Ascending aorta (tissue), 2 donors: Measurements from ENCODE around the gene OLFM3. TPM values are rescaled to one million over a fixed set of nuclear protein-coding genes. Genes with fewer than 3 reads are reported as not detected.

Experiments
- DNase-seq, 2 donors: peaks; one replicate each; pipeline ENCODE4 v3.0.0-alpha.2; 2019; ENCODE audit warnings: low spot score in 2 of 2
- H3K27ac ChIP-seq, 2 donors: fragments of 200-600 bp; sonication (generic); one replicate each; pipeline ENCODE4 v1.5.1; 2016 to 2017; ENCODE audit warnings: mild to moderate bottlenecking in 1 of 2
- H3K27me3 ChIP-seq: fragments of 200-600 bp; sonication (generic); one replicate; pipeline ENCODE4 v1.5.1; 2017
- H3K36me3 ChIP-seq, 2 donors: fragments of 200-600 bp; sonication (generic); one replicate each; pipeline ENCODE4 v1.5.1; 2016
- H3K4me1 ChIP-seq, 2 donors: fragments of 200-600 bp; sonication (generic); one replicate each; pipeline ENCODE4 v1.5.1; 2016 to 2017; ENCODE audit warnings: mild to moderate bottlenecking in 1 of 2
- H3K4me3 ChIP-seq, 2 donors: fragments of 200-600 bp; sonication (generic); one replicate each; pipeline ENCODE4 v1.5.1; 2016 to 2017; ENCODE audit warnings: mild to moderate bottlenecking in 1 of 2
- H3K9me3 ChIP-seq, 2 donors: fragments of 200-600 bp; sonication (generic); one replicate each; pipeline ENCODE4 v1.5.1; 2016
- intact Hi-C: fragments of 100-400 bp; cut with DNase I; formaldehyde crosslinking; loops from one replicate; pipeline ENCODE4 v1.15.1; 2023
- total RNA-seq: library from RNA; depleted of rRNA; stranded (reverse); fragments of >200 nt; gene quantifications from one replicate; pipeline ENCODE4 v1.1.0, GENCODE V29; 2016
- TF ChIP-seq, protein P1 (sequence below), 3 experiments: fragments of 200-600 bp in 2 of 3; fragments of 450-650 bp in 1 of 3; sonication (generic) in 2 of 3; IDR thresholded peaks; one replicate each; pipeline ENCODE4 v1.5.1; 2016 to 2019; ENCODE audit warnings: antibody characterized with exemption in 3 of 3, mild to moderate bottlenecking in 1 of 3, moderate library complexity in 1 of 3

OLFM3 gene
- total RNA-seq, 1 donor from 2014 or later: not detected

DNA sequence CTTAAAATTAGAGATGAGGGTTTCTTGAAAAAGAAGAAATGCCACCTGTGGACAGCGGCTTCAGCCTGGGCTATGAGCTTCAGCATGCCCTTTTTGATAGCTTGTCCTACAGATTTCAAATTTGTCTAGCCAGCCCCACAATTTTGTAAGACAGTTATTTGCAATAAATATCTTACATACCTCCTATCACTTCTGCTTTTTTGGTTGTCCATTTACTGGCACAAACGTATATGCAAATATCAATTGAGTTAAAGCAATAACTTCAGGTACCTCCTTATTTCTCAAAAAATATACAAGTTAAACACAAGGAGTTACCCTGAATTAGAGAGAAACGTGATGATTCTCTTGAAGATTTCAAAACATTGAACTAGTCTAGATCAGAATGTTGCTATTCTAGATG, 53.5 kb downstream of the OLFM3 start:
- TF ChIP-seq, protein P1, sequence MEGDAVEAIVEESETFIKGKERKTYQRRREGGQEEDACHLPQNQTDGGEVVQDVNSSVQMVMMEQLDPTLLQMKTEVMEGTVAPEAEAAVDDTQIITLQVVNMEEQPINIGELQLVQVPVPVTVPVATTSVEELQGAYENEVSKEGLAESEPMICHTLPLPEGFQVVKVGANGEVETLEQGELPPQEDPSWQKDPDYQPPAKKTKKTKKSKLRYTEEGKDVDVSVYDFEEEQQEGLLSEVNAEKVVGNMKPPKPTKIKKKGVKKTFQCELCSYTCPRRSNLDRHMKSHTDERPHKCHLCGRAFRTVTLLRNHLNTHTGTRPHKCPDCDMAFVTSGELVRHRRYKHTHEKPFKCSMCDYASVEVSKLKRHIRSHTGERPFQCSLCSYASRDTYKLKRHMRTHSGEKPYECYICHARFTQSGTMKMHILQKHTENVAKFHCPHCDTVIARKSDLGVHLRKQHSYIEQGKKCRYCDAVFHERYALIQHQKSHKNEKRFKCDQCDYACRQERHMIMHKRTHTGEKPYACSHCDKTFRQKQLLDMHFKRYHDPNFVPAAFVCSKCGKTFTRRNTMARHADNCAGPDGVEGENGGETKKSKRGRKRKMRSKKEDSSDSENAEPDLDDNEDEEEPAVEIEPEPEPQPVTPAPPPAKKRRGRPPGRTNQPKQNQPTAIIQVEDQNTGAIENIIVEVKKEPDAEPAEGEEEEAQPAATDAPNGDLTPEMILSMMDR (IDR thresholded peaks at IDR 0.05): no peak

DNA sequence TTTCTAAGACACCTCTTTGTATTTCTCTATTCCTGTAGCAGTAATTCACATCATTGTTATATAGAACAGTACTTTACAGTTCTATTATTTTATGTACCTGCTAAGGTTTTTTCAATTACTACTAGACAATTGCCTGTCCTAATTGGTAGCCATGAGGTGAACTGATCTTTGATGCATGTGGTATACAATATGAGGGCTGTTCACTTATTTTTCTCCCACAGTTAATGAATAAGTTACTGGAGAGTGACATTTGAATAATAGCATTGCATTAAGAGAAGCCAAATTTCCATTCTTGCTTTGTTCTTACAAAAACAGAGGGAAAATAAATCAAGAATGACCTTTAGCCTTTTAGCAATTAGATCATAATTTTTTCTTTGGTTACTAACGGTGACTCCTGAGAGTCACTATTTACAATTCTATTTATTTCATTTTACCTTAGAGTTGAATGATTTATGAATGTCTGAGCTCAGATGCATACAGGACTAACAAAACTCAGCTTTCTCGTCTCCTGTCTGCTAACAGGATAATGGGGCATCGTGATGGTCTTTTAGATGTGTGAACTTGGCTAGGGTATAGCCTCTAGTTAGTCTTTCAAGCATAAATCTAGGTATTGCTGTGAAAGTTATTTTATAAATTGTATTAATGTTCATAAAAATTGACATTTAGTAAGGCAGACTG, 54.1 kb downstream of the OLFM3 start:
- intact Hi-C loops: no loop called here
- Histone ChIP-seq H3K27me3 (no peaks in the 10 kb centered on the region), H3K4me3 (no peak overlapping the region), H3K9me3 (no peaks in the 10 kb centered on the region), H3K27ac (no peak overlapping the region), H3K4me1 (no peaks in the 10 kb centered on the region), H3K36me3 (no peaks in the 10 kb centered on the region)
- TF ChIP-seq, protein P1 (IDR thresholded peaks at IDR 0.05): no peak
- no peak for DNase-seq

More for the DNA sequence above, 53.5 kb downstream of the OLFM3 start:
- Histone ChIP-seq H3K36me3 (no peaks in the 10 kb centered on the region), H3K4me1 (no peaks in the 10 kb centered on the region), H3K9me3 (no peaks in the 10 kb centered on the region), H3K4me3 (no peak overlapping the region), H3K27me3 (no peaks in the 10 kb centered on the region), H3K27ac (no peak overlapping the region)
- no peak for DNase-seq
- intact Hi-C loops: no loop called here

DNA sequence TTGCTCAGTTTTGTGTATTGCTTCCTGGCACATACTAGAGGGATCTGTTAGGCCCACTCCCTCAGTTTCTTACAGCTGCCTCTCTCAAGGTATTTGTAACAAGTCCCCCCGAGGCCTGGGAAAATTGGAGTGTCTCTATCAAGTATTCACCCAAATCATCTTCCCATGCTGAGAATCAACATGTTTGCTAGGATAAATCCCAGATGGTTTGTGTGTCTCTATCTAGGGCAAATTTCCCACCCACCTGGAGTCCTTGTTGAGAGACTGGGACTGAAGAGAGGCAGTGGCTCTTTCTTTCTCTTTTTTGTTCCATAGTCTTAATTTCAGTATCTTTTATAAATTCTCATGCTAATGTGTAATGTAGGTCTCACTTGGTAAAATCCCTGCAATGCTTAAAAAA, 58.0 kb downstream of the OLFM3 start:
- no peak overlapping the region for H3K4me3 ChIP-seq
- no peak for DNase-seq
- no peaks in the 10 kb centered on the region for H3K4me1 ChIP-seq
- H3K27ac ChIP-seq: no peak overlapping the region
- H3K36me3 ChIP-seq: no peaks in the 10 kb centered on the region
- no peaks in the 10 kb centered on the region for H3K27me3 ChIP-seq
- TF ChIP-seq, protein P1 (IDR thresholded peaks at IDR 0.05): no peak
- H3K9me3 ChIP-seq: no peaks in the 10 kb centered on the region
- intact Hi-C loops: no loop called here

DNA sequence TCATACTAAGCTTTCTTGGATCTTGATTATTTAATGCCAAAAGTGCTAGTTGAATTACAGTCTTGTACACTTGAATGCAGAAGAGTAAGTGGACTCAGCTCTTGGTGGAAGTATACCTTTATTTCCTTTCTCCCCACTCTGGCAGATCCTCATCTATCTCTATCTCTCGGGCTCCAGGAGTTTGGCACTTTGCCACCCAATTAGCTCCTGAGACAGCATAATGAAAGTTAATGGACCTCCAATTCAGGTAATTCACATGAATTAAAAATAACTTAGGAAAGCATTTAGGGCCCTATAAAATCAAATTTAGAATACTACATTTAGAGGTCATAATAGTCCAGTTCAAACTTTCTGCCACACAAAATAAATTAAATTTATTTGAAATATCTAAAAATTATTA, 67.4 kb downstream of the OLFM3 start:
- Histone ChIP-seq H3K36me3 (no peaks in the 10 kb centered on the region), H3K4me3 (no peak overlapping the region), H3K9me3 (no peaks in the 10 kb centered on the region), H3K27me3 (no peaks in the 10 kb centered on the region), H3K4me1 (no peaks in the 10 kb centered on the region), H3K27ac (no peak overlapping the region)
- intact Hi-C loops: no loop called here
- TF ChIP-seq, protein P1 (IDR thresholded peaks at IDR 0.05): no peak
- no peak for DNase-seq

DNA sequence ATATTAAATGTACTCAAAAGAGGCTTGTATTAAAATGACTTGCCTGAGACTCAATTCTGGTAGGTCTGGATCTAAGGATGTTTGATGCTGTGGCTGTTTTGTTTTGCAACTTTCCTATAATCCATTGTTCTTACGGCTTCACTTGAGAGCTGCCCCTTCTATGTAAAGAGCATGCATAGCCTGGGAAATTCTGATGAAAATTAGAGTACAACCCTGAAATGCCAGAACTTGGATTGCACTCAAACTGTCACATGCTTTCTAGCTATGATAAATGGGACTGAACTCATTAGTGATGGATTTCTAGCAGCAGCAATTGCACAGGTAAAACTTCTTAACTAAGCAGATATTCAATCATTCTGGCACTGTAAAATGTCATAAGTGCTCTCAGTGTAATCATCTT, 67.9 kb downstream of the OLFM3 start:
- DNase-seq: no peak
- Histone ChIP-seq H3K9me3 (no peaks in the 10 kb centered on the region), H3K4me1 (no peaks in the 10 kb centered on the region), H3K27ac (no peak overlapping the region), H3K36me3 (no peaks in the 10 kb centered on the region), H3K4me3 (no peak overlapping the region), H3K27me3 (no peaks in the 10 kb centered on the region)
- TF ChIP-seq, protein P1 (IDR thresholded peaks at IDR 0.05): no peak
- intact Hi-C loops: no loop called here

DNA sequence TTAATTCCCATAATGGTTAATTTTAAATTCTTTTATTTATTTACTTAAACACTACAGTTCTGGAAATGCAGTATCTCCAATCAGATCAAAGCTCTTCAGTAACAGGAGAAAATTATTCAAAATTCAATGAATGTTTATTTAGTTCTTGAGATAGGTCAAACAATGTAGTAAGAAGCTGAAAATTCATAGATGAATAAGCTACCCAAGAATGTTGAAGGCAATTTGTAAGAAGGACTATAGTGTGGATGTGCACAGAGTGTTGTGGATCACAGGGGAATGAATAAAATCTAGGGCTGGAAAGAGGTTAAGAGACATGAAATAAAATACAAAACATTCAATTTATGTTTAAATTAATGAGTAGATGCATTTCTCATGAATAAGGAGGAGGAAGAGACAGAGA, 72.0 kb downstream of the OLFM3 start:
- intact Hi-C loops: no loop called here
- H3K36me3 ChIP-seq: no peaks in the 10 kb centered on the region
- H3K4me1 ChIP-seq: no peaks in the 10 kb centered on the region
- no peak overlapping the region for H3K27ac ChIP-seq
- H3K4me3 ChIP-seq: no peak overlapping the region
- no peaks in the 10 kb centered on the region for H3K9me3 ChIP-seq
- DNase-seq: no peak
- TF ChIP-seq, protein P1 (IDR thresholded peaks at IDR 0.05): no peak
- no peaks in the 10 kb centered on the region for H3K27me3 ChIP-seq
